CD4-positive, alpha-beta T cell treated with Interleukin-2 at 100 ng/mL for 4 hours (primary cell): ENCODE results near the gene KLHL4.
"Not testable (repeated sequence)": the region's sequence is repeated elsewhere in the genome, so short reads cannot be mapped to it uniquely, and the experiment has no call there.

Experiments used
- DNase-seq: peaks from one replicate; pipeline ENCODE4 v3.0.0-alpha.2; 2020; ENCODE audit warnings: low spot score

Gene KLHL4, protein sequence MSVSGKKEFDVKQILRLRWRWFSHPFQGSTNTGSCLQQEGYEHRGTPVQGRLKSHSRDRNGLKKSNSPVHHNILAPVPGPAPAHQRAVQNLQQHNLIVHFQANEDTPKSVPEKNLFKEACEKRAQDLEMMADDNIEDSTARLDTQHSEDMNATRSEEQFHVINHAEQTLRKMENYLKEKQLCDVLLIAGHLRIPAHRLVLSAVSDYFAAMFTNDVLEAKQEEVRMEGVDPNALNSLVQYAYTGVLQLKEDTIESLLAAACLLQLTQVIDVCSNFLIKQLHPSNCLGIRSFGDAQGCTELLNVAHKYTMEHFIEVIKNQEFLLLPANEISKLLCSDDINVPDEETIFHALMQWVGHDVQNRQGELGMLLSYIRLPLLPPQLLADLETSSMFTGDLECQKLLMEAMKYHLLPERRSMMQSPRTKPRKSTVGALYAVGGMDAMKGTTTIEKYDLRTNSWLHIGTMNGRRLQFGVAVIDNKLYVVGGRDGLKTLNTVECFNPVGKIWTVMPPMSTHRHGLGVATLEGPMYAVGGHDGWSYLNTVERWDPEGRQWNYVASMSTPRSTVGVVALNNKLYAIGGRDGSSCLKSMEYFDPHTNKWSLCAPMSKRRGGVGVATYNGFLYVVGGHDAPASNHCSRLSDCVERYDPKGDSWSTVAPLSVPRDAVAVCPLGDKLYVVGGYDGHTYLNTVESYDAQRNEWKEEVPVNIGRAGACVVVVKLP

GRCh38 chrX:87517571-87518141 lies at the start of gene KLHL4:
Gene KLHL4 (plus strand): TSS chrX:87517802. CDS start chrX:87517894, 92 bp downstream.
- DNase-seq, result no peak

DNA sequence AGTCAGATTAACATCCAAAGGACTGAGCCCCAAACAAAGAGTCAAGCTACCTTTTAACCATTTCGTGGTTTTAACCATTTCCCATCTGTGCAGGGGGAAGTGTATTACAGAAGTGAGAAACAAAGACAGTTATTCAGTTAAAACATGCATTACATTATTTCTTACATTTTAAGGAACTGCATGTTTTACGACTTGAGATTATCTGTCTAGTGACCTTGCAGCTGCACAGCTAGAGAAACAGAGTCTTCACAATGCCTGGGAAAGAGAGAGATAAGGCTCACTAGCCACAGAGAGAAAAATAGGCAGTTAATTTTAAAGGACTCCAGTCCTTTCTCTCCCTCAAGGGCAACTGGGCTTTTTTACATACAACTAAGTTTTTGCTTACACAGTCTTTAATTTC lies 48.7 kb upstream of the KLHL4 start:
- no peak for DNase-seq

GRCh38 chrX:87475793-87476192 lies 41.8 kb upstream of the KLHL4 start:
- no peak for DNase-seq

GRCh38 chrX:87478703-87479102 lies 38.9 kb upstream of the KLHL4 start:
- not testable (repeated sequence) for DNase-seq

- no peak for DNase-seq
These were observed 28.5 kb upstream of the KLHL4 start for GRCh38 chrX:87489071-87489470.

GRCh38 chrX:87515836-87516235 lies 1.8 kb upstream of the KLHL4 start:
- DNase-seq, result no peak

GRCh38 chrX:87516717-87517121 lies 883 bp upstream of the KLHL4 start:
- DNase-seq, result no peak

DNA sequence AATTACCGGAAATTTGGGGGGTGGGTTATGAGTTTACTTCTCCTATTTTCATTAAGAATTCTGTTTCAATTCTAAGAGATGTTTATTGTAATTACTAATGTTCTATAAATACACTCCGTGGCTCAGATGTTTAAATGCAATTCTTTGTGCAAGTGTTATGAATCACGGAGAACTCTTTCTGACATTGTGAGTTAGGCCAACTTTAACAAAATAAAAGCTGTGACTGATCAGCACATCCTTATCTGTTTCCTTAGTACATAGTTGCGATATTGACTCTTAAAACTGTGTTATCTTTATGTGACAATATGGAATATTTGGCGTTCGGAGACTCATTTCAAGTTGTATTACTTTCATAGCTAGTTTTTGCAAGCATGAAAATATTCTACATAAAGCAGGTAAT lies 902 bp downstream of the KLHL4 start:
- no peak for DNase-seq

DNA sequence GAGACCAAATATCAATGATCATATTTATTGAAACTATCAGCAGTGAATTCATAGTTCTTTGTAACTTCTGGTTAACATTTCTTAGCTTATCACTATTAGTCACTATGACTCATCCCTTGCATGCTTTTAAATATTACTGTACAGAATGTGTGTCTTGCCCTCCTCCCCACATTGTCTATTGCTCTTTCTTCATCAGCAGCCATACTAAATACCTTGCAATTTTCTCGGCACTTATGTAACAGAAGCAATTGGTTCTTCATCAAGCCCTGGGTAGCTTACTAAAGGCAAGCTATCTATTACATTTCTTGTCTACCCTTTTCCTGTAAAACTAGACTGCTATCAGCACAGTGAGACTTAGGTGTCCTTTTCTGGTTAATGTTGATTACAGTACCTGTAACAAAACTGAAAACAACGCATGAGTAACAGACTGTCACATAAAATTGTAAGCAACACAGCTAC lies 8.2 kb downstream of the KLHL4 start:
- no peak for DNase-seq

DNA sequence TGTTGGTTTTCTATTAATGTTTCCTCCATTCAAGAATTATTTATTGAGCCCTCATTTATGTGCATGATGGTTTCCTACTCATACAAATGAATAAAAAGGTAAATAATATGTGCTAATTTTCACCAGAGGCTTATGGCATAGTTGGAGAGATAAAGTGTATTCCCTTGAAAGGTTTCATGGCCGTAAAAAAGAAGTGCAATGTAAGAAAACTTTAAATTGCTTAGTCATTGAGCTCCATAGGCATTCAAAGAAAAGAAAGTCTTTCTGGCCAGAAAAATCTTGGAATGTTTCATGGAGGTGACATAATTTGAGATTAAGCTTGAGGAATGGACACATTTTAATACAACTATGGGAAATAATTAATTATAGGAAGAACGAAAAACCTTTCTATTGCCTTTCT lies 8.7 kb downstream of the KLHL4 start:
- DNase-seq, result no peak

DNA sequence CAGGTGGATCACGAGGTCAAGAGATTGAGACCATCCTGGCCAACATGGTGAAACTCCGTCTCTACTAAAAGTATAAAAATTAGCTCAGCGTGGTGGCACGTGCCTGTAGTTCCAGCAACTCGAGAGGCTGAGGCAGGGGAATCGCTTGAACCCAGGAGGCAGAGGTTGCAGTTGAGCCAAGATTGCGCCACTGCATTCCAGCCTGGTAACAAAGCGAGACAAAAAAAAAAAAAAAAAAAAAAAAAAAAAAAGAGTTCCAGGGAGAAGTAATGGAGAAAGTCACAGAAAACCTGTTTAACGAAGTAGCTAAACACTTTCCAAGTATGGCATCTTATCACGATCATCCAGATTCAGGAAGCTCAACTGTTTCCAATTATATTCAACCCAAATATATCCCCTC lies 10.9 kb downstream of the KLHL4 start:
- no peak for DNase-seq

GRCh38 chrX:87571964-87572363 lies 54.4 kb downstream of the KLHL4 start:
- DNase-seq, result no peak

DNA sequence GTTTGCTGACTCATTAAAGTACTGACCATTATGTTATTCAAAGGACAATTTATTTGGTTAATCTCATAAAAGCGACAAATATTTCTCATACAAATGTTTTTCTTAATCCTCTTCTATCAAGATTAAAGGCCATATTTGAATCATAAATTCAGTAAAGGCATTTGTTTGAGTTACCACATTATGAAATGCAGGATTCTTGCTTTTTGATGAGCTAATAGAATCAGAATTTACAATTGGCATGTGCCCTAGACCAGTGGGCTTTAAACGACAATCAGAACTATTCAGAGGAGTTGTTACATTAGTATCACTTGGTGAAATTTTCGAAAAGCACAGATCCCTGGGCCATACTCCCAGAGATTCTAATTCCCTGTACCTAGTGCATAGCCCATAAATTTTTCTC lies 55.3 kb downstream of the KLHL4 start:
- DNase-seq, result no peak

GRCh38 chrX:87578978-87579377 lies 61.4 kb downstream of the KLHL4 start:
- no peak for DNase-seq

DNA sequence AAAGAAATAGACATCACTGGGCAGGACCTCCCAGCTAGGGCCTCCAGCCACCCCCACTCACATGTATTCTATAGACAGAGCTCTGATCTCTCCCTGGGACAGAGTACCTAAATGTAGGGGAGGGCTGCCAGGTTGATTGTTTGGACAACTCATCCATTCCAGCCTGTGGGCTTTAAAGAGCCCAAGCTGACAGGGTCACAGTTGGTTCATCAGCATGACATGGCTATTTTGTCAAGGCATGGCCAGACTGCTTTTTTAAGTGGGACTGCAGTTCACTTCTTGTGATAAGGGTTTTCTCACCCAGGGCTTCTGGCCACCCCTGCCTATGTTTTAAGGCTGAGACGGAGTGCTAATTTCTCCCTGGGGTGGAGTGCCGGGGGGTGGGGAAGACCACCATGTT lies 63.3 kb downstream of the KLHL4 start:
- no peak for DNase-seq

- DNase-seq, result no peak
These were observed 64.9 kb downstream of the KLHL4 start for GRCh38 chrX:87582453-87582852.

DNA sequence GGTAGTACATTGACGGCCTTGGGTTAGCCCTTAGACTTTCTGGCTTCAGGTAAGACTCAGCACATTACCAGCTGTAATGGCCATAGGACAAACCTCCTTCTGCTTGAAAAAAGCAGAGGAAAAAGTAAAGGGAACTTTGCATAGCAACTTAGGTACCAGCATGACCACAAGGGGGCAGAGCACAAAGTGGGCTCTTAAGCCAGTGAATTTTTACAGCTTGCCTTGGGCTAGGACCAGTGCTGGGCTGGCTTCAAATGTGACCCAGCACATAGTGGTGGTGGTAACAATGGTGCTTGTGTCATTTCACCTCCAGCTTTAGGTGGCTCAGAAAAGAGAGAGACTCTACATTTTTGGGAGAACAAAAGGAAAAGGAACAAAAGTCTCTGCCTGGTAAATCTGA lies 66.1 kb downstream of the KLHL4 start:
- DNase-seq, result no peak

- DNase-seq, result no peak
These were observed 98.8 kb downstream of the KLHL4 start for GRCh38 chrX:87616371-87616770.

DNA sequence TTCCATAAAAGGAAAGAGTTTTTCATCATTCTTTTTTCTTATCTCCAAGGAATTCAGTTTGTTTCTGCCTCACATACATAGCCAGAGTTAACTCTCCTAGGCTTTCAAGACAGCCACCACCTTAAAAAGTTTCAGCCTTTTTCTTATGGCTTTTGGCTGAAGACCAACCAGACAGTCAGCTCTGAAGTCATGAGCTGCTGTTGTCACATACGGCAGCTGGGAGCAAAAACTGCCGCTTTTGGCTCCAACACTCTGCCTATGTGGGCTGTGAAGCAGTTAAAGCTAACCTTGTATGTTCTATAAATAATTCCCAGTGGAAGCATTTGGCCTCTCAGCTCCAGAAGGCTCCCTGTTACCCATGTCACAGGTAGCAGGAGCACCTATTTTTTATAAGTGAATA lies 104.1 kb downstream of the KLHL4 start:
- no peak for DNase-seq

GRCh38 chrX:87626996-87627395 lies 109.4 kb downstream of the KLHL4 start:
- no peak for DNase-seq

- DNase-seq, result no peak
These were observed 116.8 kb downstream of the KLHL4 start for GRCh38 chrX:87634361-87634760.

- no peak for DNase-seq
These were observed 118.9 kb downstream of the KLHL4 start for GRCh38 chrX:87636533-87636932.

DNA sequence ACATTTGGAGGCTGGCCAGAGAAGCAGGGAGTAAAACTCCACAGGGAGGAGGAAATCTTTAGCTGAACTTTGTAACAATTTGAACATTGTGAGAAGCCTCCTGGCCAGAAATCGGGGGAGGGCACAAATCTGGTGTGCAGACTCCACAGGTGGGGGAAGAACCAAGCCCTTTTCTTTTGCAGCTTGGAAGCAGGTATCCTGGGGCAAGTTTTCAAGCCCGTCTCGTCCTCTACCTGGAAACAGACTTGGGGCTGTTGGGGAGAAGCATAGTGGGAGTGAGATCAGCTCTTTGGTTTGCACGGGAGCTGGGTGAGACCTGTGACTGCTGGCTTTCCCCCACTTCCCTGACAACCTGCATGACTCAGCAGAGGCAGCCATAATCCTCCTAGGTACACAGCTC lies 123.8 kb downstream of the KLHL4 start:
- not testable (repeated sequence) for DNase-seq
